Stimulated activated CD8-positive, alpha-beta memory T cell treated with anti-CD3 and anti-CD28 coated beads, Interleukin-4, amount 100 ng/mL, for 1 hour (primary cell): ENCODE data around the gene COL4A6.

Experiments used
- DNase-seq, 2 donors: peaks; one replicate each; pipeline ENCODE4 v3.0.0-alpha.2; 2020; ENCODE audit warnings: low read depth in 2 of 2, low spot score in 1 of 2

The COL4A6 gene

GRCh38 chrX:108217876-108218275 lies 220.3 kb downstream of the COL4A6 start:
- no peak for DNase-seq

GRCh38 chrX:108216919-108217571 lies 221.2 kb downstream of the COL4A6 start:
- no peak for DNase-seq

GRCh38 chrX:108216405-108216804 lies 221.8 kb downstream of the COL4A6 start:
- no peak for DNase-seq

GRCh38 chrX:108211301-108211700 lies 226.9 kb downstream of the COL4A6 start:
- no peak for DNase-seq

DNA sequence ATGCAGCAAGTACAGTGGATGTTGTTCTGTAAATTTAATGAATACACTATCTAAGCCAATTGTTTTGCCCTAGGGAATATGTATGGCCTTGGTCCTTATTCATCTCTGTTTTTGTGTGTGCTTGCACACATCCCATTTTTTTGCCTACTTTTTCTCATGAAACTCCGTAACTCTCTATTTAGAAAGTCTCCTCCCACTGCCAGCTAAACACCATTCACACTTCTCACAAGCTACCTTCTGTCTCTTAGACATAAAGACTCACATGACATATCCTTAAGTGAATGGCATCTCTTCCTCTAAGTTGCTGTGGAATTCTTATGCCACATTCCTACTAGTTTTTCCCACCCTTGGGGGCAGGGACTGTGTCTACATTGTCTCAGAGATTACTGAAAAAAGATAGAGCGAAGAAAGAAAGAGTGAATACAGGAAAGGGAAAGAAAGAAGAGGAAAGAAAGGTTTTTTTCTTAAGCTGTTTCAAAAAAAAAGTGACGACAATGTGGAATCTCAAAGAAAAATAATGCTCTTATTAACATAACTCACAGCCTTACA lies 229.1 kb downstream of the COL4A6 start:
- no peak for DNase-seq

DNA sequence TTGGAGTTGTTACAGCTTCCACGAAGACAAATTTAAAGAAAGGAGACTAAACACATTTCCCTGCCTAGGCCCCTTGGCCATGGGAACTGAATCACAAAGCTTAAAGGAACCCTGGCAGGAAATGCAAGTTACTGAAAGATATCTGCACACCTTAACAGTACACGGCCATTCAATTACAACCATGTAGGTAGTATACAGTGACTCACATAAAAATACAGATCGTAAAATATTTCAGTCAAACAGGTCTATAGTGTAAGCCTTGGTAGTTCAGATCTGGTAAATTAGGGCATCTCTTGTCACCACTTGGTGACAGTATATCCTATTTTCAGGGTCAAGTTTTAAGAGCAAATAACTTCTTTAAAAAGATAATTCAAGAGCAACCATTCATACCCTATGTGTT lies 234.7 kb downstream of the COL4A6 start:
- DNase-seq: no peak

DNA sequence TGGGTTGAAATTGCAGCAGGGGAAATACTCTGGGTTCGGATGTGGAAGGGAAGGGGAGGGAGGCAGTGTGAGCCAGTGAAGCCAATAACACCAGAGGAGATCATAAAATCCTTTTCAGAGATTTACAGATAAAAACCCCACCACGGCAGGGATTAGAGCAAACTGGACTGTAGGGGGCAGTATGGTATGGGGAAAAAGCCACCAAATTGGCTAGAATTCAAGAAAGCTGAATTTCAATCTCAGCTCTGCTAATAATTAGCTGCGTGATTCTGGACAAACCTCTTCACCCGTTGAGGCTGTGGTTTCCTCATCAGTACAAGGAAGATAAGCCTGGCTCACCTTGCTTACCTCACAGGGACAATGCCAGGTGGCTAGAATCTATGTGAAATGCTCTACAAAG lies 238.5 kb downstream of the COL4A6 start:
- no peak for DNase-seq

DNA sequence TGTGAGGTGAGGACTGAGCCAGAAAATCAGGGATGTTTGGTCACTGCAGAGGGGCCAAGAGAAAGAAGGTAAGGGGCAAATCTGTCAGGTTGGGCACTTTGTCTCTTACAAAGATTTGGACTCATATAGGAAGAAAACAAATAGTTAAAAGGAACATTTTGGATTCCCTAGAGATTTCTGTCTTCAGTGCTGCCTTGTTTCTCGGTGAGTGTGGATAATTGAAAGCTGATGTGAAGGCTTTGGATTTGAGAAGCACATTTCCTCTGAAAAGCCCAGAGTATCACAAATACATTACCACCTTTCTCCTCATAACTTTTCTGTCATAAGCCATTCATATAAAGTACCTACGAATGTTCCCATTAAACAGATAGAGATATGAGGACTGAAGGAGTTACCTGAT lies 239.2 kb downstream of the COL4A6 start:
- DNase-seq: no peak

DNA sequence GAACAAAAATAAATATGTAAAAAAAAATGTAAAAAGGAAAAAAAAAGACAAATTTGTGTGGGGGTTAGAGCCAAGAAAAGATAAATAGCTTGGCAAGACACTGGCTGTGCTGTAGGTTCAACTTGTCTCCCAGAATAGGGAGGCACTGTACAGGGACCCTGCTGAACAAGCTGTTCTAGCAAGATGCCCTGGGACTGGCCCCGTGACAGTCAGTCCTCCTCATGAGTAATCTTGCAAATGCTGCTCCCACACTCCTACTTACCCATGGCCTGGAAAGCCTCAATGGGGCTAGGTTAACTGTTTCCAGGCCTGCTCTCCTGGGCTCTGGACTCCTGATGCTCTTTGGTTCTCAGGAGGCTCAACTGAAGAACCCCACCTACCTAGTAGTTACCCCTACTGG lies 239.8 kb downstream of the COL4A6 start:
- DNase-seq: no peak

DNA sequence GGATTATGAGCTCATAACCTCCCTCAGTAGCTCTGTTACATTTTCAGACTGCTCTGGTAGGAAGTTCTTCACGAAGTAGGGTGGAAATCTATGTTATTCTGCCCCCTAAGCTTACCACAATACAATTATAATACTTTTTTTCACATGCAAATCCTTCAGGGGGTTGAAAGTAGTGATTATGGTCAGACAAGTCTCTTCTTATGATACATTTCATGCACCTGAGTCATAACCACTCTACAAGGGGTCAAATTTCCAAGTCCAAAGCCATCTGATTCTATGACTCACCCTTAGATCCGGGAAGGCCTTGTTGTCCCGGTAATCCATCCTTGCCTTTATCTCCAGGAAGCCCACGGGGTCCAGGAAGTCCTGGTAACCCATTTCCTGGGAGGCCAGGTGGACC lies 251.4 kb downstream of the COL4A6 start:
- no peak for DNase-seq

DNA sequence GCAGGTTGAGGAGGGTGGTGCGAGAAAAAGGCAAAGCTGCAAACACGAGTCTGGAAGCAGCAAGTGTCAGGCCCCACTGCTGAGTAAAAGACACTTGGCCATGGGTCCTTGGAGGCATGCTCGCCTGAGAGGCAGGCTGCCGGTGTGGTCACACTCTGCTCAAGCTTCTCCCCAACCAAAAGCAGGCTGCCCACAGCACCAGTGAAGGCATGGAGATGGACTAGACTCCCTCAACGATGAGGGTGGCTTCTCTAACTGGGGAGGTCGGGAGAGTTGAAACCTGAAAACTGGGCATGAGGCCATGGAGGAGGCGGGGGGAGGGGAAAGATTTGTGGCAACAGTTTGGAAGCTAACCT lies 260.1 kb downstream of the COL4A6 start:
- DNase-seq: no peak

- DNase-seq: no peak
These were observed 260.7 kb downstream of the COL4A6 start for GRCh38 chrX:108177351-108178142.

- no peak for DNase-seq
These were observed 264.3 kb downstream of the COL4A6 start for GRCh38 chrX:108173874-108174273.

DNA sequence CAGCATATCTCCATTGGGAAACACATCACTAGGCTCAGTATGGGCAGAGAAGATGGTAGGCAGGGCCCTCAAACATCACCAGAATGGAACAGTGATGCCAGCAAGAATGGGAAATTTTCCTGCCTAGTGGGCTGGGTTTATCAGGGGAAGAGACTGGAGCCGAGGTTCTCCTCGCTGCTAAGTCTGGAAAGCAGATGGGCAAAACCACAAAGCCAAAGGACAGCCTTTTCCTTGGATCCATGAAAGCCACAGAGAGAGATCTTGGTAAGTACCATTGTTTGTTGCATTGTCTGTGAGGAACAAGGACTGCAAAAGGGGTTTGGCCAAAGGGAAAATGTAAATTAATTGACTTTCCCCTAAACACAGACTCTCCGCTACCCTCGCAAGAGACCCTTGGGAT lies 266.6 kb downstream of the COL4A6 start:
- no peak for DNase-seq

DNA sequence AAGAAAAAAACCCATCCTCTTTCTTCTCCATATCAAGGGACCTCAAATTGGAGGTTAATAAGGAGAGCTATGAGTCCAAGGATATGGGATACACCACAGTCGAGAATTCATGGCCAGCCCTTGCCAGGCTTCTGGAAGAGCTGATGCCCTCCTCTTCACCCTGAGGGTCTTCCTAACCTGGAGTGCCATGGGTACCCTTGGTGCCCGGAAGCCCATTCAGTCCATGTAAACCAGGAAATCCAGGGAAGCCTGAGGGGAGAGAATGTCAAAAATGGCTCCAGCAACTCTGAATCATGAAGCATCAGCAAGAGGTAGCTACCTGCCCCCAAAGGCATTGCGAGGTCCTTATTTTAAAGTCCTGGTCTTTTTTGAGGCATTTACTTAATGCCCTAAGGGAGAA lies 268.5 kb downstream of the COL4A6 start:
- DNase-seq: no peak

- DNase-seq: no peak
These were observed 269.1 kb downstream of the COL4A6 start for GRCh38 chrX:108168961-108169740.

DNA sequence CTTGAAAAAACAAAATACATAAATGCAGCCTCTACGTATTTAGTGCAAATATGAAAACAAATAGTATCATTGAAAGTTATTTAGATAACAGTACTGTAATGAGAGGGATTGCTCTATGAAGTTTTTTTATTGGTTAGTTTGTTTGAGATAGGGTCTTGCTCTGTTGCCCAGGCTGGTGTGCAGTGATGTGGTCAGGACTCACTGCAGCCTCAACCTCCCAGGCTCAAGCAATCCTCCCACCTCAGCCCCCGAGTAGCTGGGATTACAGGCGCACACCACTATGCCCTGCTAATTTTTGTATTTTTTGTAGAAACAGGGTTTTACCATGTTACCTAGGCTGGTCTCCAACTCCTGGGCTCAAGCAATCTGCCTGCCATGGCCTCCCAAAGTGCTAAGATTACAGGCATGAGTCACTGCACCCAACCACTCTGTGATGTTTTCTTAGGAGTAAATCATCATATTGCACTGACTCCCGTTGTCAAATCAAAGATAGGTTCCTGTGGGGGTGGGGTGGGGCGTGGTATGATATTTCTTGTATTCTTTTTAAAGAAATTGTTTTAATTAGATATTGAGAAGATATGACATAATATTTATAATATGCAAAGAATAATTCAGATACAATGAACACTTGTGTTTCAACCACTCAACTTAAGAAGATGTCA lies 270.9 kb downstream of the COL4A6 start:
- DNase-seq: no peak

DNA sequence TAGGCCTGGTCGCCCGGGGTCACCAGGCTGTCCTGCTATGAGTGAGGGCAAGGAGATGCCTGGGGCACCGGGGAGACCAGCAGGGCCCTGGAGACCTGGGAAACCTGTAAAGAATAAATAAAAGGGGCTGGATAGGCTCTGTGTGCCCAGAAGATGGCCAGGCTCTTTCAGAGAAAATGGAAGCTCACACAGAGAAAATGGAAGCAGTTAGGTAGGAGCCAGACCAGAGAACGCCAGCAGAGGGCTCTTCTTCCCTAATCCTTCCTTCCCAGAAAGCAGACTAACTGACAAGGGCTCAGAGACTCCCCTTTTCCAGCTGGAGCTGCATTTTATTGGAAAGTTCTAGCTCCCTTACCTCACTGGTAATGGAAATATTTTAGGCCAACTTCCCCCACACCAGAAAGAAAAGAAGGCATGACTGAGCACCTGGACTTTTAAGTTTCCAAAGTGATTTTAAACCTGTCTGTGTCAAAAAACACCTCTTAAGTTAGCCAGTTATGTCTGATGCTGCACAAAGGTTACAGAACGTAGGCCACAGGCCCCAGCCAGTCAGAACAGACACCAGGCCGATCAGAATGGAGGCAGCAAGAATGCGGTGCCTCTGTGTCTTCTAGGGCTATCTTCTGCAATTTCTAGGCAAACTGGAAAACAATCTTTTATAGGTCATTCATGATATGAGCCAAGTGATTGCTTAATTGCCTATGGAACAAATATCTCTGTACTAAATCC lies 272.7 kb downstream of the COL4A6 start:
- DNase-seq: no peak

- no peak for DNase-seq
These were observed 274.7 kb downstream of the COL4A6 start for GRCh38 chrX:108163333-108164082.

DNA sequence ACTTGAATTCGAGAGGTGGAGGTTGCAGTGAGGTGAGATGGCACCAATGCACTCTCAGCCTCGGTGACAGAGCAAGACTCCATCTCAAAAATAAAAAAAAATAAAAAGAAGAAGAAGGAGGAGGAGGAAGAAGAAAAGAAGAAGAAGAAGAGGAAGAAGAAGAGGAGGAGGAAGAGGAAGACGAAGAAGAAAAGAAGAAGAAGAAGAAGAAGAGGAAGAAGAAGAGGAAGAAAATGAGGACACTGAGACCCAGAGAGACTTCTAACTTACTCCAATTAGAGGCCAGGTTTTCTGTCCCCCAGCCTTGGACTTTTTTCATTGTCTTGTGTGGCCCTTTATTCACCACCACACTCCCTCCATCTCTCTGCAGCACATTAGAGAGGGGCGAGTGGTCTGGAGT lies 276.0 kb downstream of the COL4A6 start:
- DNase-seq: no peak
